K562 (cell line): ENCODE data around the gene KCNK1. TPM values are rescaled to one million over a fixed set of nuclear protein-coding genes. Genes with fewer than 3 reads are reported as not detected.

ENCODE experiments used
- BRF1 ChIP-seq: IDR thresholded peaks from 3 replicates; pipeline ENCODE4 v1.6.1; 2011; ENCODE audit warnings: borderline replicate concordance, mild to moderate bottlenecking; ENCODE audit not compliant: insufficient read length; ENCODE audit errors: extremely low read depth
- CHAMP1 ChIP-seq: fragments of 450-650 bp; IDR thresholded peaks from 2 replicates; pipeline ENCODE4 v1.6.1; 2016; ENCODE audit warnings: mild to moderate bottlenecking
- FUS ChIP-seq: fragments of 200-400 bp; formaldehyde crosslinking; optimal IDR thresholded peaks from 2 replicates; pipeline ENCODE3; 2017; ENCODE audit warnings: low read depth, low read length
- HMGN3 ChIP-seq: IDR thresholded peaks from 2 replicates; pipeline ENCODE4 v1.6.1; 2011; ENCODE audit warnings: borderline replicate concordance, low read depth, mild to moderate bottlenecking, mixed read lengths, low read length; ENCODE audit not compliant: insufficient read length; ENCODE audit errors: extremely low read depth
- JUND ChIP-seq, 2 experiments: IDR thresholded peaks; 2 replicates in 1 of 2; 3 replicates in 1 of 2; pipeline ENCODE4 v1.6.1; 2011; ENCODE audit warnings: borderline replicate concordance in 2 of 2, low read depth in 2 of 2, low read length in 2 of 2, improper control_type of control experiment in 1 of 2, missing biosample characterization in 1 of 2, missing genetic modification characterization in 1 of 2, missing genetic modification reagents in 1 of 2
- MLLT1 ChIP-seq, 2 experiments: fragments of 450-650 bp; IDR thresholded peaks; 2 replicates each; pipeline ENCODE4 v1.6.1; 2016
- REST ChIP-seq, 2 experiments: fragments of 450-650 bp; formaldehyde crosslinking in 1 of 2; IDR thresholded peaks; 2 replicates each; pipeline versions ENCODE4 v1.4.0 to v1.6.1; 2014 to 2020; ENCODE audit warnings: mild to moderate bottlenecking in 2 of 2, borderline replicate concordance in 1 of 2, low read depth in 1 of 2
- TARDBP ChIP-seq: fragments of 450-650 bp; IDR thresholded peaks from 2 replicates; pipeline ENCODE4 v1.6.1; 2016
- ZNF79 ChIP-seq: fragments of 250-450 bp; sonication (Bioruptor Pico); IDR thresholded peaks from 2 replicates; pipeline ENCODE4 v1.4.0; 2020; ENCODE audit warnings: low read depth, mild to moderate bottlenecking, moderate library complexity
- polyA plus RNA-seq, 8 experiments: library from polyadenylated mRNA; depleted of rRNA in 4 of 8; stranded (reverse) in 5 of 8; unstranded in 3 of 8; fragments of >200 nt; fragmentation: Nextera tagmentation in 2 of 8; fragmentation: Illumina TruSeq in 1 of 8; extraction: Ambion mirVana in 2 of 8; extraction: Trizol in 1 of 8; gene quantifications; 2 replicates each; pipeline versions ENCODE4 v1.2.1 to v1.2.3, GENCODE V29; 2011 to 2014; ENCODE audit warnings: inconsistent platforms in 1 of 8, missing spikeins in 1 of 8
- total RNA-seq, 7 experiments: library from RNA; depleted of rRNA in 6 of 7; stranded (reverse); fragments of >200 nt in 6 of 7; fragmentation: Illumina TruSeq in 2 of 7; extraction: Trizol in 2 of 7; gene quantifications; 2 replicates each; pipeline versions ENCODE4 v1.2.1 to v1.2.3, GENCODE V29; 2011 to 2021; ENCODE audit warnings: low replicate concordance in 1 of 7
- TF ChIP-seq, protein P1 (sequence below): fragments of 450-650 bp; formaldehyde crosslinking; IDR thresholded peaks from 2 replicates; pipeline ENCODE4 v1.4.0; 2022; ENCODE audit warnings: missing genetic modification characterization

The KCNK1 gene
- total and polyA plus RNA-seq, 9 of the 15 experiments (the other 6 are each of a cell fraction or from before 2014, with no cell fraction given) = 3.1 to 22.7 (median 6.0) TPM

DNA sequence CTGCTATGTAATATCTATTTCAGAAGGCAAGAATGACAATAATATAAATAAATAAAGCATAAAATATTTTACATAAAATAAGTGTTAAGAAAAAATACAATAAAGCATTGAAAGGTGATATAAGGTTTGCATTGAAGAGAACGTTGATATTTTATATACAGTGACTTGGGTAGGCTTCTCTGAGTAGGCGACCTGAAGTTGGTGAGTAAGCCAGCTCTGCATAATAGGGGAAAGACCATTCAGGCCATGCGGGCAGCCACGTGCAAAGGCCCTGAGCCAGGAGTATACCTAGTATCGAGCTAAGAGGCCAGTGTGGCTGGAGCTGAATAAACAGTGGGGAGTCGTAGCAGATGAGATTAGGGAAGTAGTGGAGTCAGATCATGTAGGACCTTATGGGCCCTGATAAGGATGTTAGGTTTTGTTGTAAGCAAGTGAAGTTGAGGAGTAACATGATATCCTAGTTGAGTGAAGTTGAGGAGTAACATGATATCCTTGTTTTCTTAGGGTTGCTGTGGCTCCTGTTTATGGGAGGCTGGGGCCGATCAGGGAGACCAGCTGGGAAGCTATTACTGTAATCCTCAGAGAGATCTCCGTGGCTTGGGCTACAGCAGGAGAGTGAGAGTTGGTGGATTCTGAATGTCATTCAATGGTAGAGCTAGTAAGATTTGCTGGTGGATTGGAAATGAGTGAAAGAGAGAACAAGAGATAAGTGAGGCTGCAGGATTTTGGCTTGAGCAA, 22.0 kb downstream of the KCNK1 start (continued):
- peak; percentile 52; the same call in 1 of the 2 replicates for TF ChIP-seq REST (IDR thresholded peaks at IDR 0.05; ENCODE audit: borderline replicate concordance)
- no peak for TF ChIP-seq REST (CRISPR knock-in tag; IDR thresholded peaks at IDR 0.05; ENCODE audit: low read depth)
- no peak for TF ChIP-seq FUS
- no peak for TF ChIP-seq BRF1
- TF ChIP-seq CHAMP1 = peak; percentile 99
- TF ChIP-seq JUND (IDR thresholded peaks at IDR 0.05; ENCODE audit: borderline replicate concordance, low read depth, low read length) = peak; percentile 89
- peak; percentile 93; the same call in 2 of the 3 replicates for TF ChIP-seq JUND (tag; IDR thresholded peaks at IDR 0.05; ENCODE audit: borderline replicate concordance, low read depth, low read length)
- peak; percentile 90 to 94 for TF ChIP-seq MLLT1 (IDR thresholded peaks at IDR 0.05)
- TF ChIP-seq, protein P1, sequence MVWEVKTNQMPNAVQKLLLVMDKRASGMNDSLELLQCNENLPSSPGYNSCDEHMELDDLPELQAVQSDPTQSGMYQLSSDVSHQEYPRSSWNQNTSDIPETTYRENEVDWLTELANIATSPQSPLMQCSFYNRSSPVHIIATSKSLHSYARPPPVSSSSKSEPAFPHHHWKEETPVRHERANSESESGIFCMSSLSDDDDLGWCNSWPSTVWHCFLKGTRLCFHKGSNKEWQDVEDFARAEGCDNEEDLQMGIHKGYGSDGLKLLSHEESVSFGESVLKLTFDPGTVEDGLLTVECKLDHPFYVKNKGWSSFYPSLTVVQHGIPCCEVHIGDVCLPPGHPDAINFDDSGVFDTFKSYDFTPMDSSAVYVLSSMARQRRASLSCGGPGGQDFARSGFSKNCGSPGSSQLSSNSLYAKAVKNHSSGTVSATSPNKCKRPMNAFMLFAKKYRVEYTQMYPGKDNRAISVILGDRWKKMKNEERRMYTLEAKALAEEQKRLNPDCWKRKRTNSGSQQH = peak; percentile 74; the same call in 1 of the 2 replicates
- no peak; the same call in 1 of the 2 replicates for TF ChIP-seq ZNF79 (CRISPR knock-in tag)
- TF ChIP-seq TARDBP = 0 out of 2 replicates have a peak, but pooled peaks have one; percentile 56
- peak; percentile 84 for TF ChIP-seq HMGN3
